SH-SY5Y (cell line): Measurements from ENCODE around the gene RHBDD1.

Experiments used
- GATA2 ChIP-seq: IDR thresholded peaks from 2 replicates; pipeline ENCODE4 v1.6.1; 2011; ENCODE audit warnings: mild to moderate bottlenecking, low read depth, low read length
- GATA3 ChIP-seq: IDR thresholded peaks from 2 replicates; pipeline ENCODE4 v1.6.1; 2011; ENCODE audit warnings: low read depth, mild to moderate bottlenecking, low read length, moderate library complexity

- TF ChIP-seq GATA3 (no peak), GATA2 (no peak)
Observed at GRCh38 chr2:227025510-227025909, 189.7 kb downstream of the RHBDD1 start.
